Activated T-helper 1 cell treated with Interleukin-2 at 50 U/mL for 16 hours (primary cell): ENCODE measurements around the gene DHRSX.
"Not testable (repeated sequence)": the region's sequence is repeated elsewhere in the genome, so short reads cannot be mapped to it uniquely, and the experiment has no call there.

Source experiments
- DNase-seq: peaks from one replicate; pipeline ENCODE4 v3.0.0-alpha.2; 2020; ENCODE audit warnings: low read depth

The DHRSX gene

GRCh38 chrX:2474963-2475726 is 25.6 kb downstream of the DHRSX start:
- no peak for DNase-seq

GRCh38 chrX:2474280-2474962 is 26.4 kb downstream of the DHRSX start:
- no peak for DNase-seq

DNA sequence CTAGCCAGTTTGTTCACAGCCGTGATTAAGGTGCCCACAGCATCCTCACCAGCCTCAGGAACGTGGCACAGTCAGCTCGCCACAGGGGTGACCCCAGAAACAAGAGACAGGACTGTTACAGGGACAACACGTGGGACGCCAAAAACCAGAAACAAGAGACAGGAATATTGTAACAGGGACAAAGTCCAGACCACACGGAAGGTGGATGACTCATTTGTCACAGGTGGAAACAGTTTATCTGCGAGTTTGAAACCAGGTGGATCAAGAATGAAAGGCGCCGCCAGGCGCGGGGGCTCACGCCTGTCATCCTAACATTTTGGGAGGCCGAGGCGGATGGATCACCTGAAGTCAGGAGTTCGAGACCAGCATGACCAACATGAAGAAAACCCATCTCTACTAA is 27.7 kb downstream of the DHRSX start:
- DNase-seq = not testable (repeated sequence)

- no peak for DNase-seq
These were observed 29.1 kb downstream of the DHRSX start for GRCh38 chrX:2471641-2472040.

DNA sequence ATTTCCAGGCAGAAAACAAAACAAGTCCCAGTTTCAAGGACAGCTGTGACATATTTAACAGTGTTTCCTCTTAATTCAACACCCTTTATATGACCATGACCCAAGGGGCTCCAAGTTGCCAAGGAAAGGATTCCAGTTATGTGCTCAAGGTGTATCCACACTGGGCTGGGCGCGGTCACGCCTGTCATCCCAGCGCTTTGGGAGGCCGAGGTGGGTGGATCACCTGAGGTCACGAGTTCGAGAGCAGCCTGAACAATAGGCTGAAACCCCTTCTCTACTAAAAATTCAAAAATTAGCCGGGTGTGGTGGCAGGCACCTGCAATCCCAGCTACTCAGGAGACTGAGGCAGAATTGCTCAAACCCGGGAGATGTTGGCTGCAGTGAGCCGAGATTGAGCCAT is 29.6 kb downstream of the DHRSX start:
- not testable (repeated sequence) for DNase-seq

DNA sequence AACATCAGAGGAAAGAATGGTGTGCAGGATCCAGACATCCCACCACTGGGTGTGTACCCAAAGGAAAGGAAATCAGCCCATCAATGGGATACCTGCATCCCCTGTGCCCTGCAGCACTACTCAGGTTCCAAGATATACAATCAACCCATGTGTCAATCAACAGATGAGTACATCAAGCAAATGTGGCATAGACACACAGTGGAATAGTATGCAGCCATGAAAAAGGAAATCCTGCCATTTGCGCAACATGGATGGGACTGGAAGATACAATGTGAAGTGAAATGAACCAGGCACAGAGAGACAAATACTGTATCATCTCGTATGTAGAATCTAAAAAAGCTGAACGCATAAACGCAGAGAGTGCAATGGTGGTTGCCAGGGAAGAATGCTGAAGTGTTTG is 30.9 kb downstream of the DHRSX start:
- DNase-seq = not testable (repeated sequence)

DNA sequence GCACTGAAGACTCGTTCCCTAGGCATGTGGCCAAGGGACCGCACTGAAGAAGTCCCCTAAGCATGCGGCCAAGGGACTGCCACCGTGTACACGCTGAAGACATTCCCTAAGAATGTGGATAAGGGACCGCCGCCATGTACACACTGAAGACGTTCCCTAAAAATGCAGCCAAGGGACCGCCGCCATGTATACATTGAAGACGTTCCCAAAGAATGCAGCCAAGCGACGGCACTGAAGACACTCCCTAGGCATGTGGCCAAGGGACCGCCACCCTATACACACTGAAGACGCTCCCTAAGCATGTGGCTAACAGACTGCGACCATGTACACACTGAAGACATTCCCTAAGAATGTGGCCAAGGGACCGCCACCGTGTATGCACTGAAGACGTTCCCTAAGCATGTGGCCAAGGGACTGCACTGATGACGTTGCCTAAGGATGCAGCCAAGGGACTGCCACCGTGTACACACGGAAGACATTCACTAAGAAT is 31.5 kb downstream of the DHRSX start:
- DNase-seq = no peak

DNA sequence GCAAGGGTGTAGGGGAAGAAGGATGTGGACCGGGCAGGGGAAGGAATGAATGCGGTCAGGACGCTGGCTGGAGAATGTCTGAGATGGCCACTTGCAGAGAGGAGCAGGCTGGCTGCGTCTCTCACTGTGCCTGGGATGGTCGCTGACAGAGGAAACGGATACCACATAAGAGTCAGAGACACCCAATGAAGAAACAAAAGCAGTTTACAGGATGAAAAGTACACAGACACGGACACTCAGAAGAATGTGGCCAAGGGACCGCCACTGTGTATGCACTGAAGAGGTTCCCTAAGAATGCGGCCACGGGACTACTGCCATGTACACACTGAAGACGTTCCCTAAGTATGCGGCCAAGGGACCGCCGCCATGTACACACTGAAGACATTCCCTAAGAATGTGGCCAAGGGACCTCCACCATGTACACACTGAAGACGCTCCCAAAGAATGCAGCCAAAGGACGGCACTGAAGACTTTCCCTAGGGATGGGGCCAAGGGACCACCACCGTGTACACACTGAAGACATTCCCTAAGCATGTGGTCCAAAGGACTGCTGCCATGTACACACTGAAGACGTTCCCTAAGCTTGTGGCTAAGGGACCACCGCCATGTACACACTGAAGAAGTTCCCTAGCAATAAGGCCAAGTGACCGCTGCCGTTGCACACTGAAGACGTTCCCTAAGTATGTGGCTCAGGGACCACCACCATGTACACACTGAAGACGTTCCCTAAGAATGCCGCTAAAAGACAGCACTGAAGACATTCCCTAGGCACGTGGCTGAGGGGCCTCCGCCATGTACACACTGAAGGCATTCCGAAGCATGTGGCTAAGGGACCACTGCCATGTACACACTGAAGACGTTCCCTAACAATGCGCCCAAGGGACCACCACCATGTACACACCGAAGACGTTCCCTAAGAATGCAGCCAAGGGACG is 32.2 kb downstream of the DHRSX start:
- no peak for DNase-seq

- DNase-seq = no peak
These were observed 33.7 kb downstream of the DHRSX start for GRCh38 chrX:2466876-2467656.

GRCh38 chrX:2464677-2465166 is 36.1 kb downstream of the DHRSX start:
- DNase-seq = no peak

- DNase-seq = no peak
These were observed 36.7 kb downstream of the DHRSX start for GRCh38 chrX:2463973-2464676.

GRCh38 chrX:2463481-2463880 is 37.3 kb downstream of the DHRSX start:
- not testable (repeated sequence) for DNase-seq

DNA sequence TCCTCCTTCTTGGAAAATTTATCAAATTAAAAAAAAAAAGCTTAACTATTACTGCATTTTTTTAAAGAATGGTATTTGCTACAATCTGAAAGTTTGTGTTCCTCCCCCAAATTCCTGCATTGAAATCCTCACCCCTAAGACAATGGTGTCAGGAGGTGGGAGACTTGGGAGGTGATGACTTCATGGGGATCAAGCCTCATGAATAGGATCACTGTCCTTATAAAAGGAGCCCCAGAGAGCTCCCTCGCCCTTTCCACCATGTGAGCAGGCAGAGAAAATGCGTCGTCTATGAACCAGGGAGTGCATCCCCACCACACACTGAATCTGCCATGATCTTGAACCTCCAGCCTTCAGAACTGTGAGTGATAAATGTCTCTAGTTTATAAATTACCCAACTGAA is 38.0 kb downstream of the DHRSX start:
- DNase-seq = no peak

DNA sequence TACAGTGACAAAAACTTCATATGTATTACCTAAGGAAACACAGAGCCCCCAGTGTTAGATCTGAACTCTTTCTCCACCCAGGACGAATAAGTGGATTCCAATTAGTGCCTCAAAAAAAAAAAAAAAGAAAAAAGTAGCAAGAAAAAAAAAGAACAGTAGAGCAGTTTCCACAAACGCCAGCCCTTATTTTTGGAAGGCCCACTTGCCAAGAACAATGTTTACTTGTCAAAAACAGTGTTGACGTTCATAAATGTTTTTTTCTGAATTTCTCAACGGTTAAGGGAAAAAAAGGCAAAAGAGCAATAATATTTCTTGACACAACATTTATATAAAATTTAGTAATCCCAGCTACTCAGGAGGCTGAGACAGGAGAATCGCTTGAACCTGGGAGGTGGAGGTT is 38.7 kb downstream of the DHRSX start:
- DNase-seq = no peak

GRCh38 chrX:2461711-2462016 is 39.1 kb downstream of the DHRSX start:
- DNase-seq = no peak

DNA sequence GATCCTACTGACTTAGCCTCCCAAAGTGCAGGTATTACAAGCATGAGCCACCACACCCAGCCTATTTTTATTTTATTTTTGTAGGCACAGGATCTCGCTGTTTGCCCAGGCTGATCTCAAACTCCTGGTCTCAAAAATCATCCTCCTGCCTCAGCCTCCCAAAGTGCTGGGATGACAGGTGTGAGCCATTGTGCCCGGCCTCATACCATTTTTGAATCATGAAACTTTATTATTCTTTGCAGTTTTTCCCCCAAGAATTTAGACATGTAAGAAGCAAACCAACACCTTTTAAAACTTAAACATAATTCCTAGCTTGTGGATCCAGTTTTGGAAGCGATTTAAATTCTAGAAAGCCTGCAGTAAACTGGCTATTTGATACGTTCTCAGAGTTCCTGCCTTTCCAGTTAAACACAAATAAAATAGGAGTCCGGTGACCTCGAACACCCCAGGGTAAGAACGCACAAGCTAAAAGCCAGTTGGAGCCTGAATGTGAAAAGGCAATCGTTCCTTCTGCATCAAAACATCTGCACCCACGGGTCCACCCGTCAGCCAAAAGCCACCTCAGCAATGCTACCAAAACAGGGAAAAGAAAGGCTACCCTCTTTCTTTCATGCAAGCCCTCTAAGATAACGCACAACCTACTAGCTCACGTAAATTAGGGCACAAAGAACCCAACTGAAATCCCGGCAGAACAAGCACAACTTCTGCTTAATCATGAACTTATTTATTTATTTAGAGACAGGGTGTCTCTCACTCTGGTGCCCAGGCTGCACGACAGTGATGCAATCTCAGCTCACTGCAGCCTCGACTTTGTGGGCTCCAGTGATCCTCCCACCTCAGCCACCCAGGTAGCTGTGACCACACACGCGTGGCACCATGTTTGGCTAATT is 39.7 kb downstream of the DHRSX start:
- DNase-seq = not testable (repeated sequence)

GRCh38 chrX:2460048-2460447 is 40.7 kb downstream of the DHRSX start:
- not testable (repeated sequence) for DNase-seq

- DNase-seq = no peak
These were observed 42.5 kb downstream of the DHRSX start for GRCh38 chrX:2458309-2458708.

DNA sequence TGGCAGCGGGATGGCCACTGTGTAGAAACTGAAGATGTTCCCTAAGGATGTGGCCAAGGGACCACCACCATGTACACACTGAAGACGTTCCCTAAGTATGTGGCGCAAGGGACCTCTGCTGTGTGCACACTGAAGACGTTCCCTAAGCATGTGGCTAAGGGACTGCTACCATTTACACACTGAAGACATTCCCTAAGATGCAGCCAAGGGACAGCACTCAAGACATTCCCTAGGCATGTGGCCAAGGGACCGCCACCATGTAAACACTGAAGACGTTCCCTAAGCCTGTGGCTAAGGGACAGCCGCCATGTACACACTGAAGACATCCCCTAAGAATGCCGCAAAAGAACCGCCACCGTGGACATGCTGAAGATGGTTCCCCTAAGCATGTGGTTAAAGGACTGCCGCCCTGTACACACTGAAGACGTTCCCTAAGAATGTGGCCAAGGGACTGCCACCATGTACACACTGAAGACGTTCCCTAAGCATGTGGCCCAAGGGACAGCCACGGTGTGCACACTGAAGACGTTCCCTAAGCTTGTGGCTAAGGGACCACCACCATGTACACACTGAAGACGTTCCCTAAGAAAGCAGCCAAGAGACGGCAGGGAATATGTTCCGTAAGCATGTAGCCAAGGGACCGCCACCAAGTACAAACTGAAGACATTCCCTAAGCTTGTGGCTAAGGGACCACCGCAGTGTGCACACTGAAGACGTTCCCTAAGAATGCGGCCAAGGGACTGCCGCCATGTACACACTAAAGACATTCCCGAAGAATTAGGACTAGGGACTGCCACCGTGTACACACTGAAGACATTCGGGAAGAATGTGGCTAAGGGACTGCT is 43.3 kb downstream of the DHRSX start:
- DNase-seq = no peak
